WTC11 (cell line): Measurements from ENCODE around the gene SLC29A4. TPM values are rescaled to one million over a fixed set of nuclear protein-coding genes. Genes with fewer than 3 reads are reported as not detected.
"Not testable (repeated sequence)": the region's sequence is repeated elsewhere in the genome, so short reads cannot be mapped to it uniquely, and the experiment has no call there.

Experiments
- ATAC-seq: fragments of 200-7000 bp; cut with Tn5 transposase; 2 replicates; pipeline ENCODE4 v1.10.0; 2021; ENCODE audit warnings: mild to moderate bottlenecking, moderate library complexity
- CTCF ChIA-PET: fragments of 300-600 bp; sonication (Branson Sonifier 250); formaldehyde crosslinking; loops from one replicate; lab custom pipeline; 2021; ENCODE audit warnings: antibody characterized with exemption; lab: Charles Lee
- POLR2A ChIA-PET: fragments of 350-600 bp; sonication (Branson Sonifier 250); formaldehyde crosslinking; loops from one replicate; lab custom pipeline; 2021; ENCODE audit warnings: antibody characterized with exemption; lab: Charles Lee
- DNase-seq: peaks from one replicate; pipeline ENCODE4 v3.0.0; 2021; ENCODE audit warnings: low spot score
- H3K27ac Mint-ChIP-seq: 2 replicates; pipeline ENCODE4 v1.8.0; 2021; ENCODE audit warnings: mixed read lengths
- H3K27me3 Mint-ChIP-seq: 2 replicates; pipeline ENCODE4 v1.8.0; 2021; ENCODE audit warnings: low read depth, mild to moderate bottlenecking, moderate library complexity, mixed read lengths
- H3K36me3 Mint-ChIP-seq: 2 replicates; pipeline ENCODE4 v1.8.0; 2021; ENCODE audit warnings: mixed read lengths
- H3K4me1 Mint-ChIP-seq: 2 replicates; pipeline ENCODE4 v1.8.0; 2022; ENCODE audit warnings: mixed read lengths
- H3K4me3 Mint-ChIP-seq: 2 replicates; pipeline ENCODE4 v1.8.0; 2021; ENCODE audit warnings: mild to moderate bottlenecking, moderate library complexity, mixed read lengths
- H3K9me3 Mint-ChIP-seq: 2 replicates; pipeline ENCODE4 v1.8.0; 2021; ENCODE audit warnings: mixed read lengths
- ARID4B ChIP-seq: sonication (generic); formaldehyde crosslinking; IDR thresholded peaks from 2 replicates; pipeline ENCODE4 v1.8.0; 2023; ENCODE audit warnings: missing genetic modification reagents, mild to moderate bottlenecking, borderline replicate concordance
- ATF1 ChIP-seq: sonication (generic); formaldehyde crosslinking; IDR thresholded peaks from 2 replicates; pipeline ENCODE4 v1.8.1; 2023; ENCODE audit warnings: mild to moderate bottlenecking, moderate library complexity, missing genetic modification reagents
- GABPB1 ChIP-seq: sonication (generic); formaldehyde crosslinking; IDR thresholded peaks from 2 replicates; pipeline ENCODE4 v1.8.1; 2023; ENCODE audit warnings: mild to moderate bottlenecking, missing genetic modification reagents
- NR3C1 ChIP-seq: sonication (generic); formaldehyde crosslinking; conservative IDR thresholded peaks from 2 replicates; pipeline ENCODE4 v1.8.1; 2023; ENCODE audit warnings: low read depth, mild to moderate bottlenecking, missing genetic modification reagents
- SOX15 ChIP-seq: fragments of 250-450 bp; sonication (Bioruptor Pico); IDR thresholded peaks from 2 replicates; pipeline ENCODE4 v1.9.0; 2021; ENCODE audit warnings: mild to moderate bottlenecking
- USF2 ChIP-seq: sonication (generic); formaldehyde crosslinking; IDR thresholded peaks from 2 replicates; pipeline ENCODE4 v1.8.1; 2023; ENCODE audit warnings: mild to moderate bottlenecking, missing genetic modification reagents, moderate library complexity
- ZNF121 ChIP-seq: sonication (generic); formaldehyde crosslinking; IDR thresholded peaks from 2 replicates; pipeline ENCODE4 v1.8.0; 2023; ENCODE audit warnings: missing genetic modification reagents
- ZNF263 ChIP-seq: sonication (generic); formaldehyde crosslinking; IDR thresholded peaks from 2 replicates; pipeline ENCODE4 v1.8.1; 2022; ENCODE audit warnings: low read depth, mild to moderate bottlenecking, moderate library complexity, missing genetic modification reagents
- total RNA-seq: library from RNA; stranded (reverse); gene quantifications from 3 replicates; pipeline ENCODE4 v1.2.3, GENCODE V29; 2021

Gene SLC29A4
- total RNA-seq, 1 experiment from 2014 or later, result 14.4 TPM

GRCh38 chr7:5278766-5279165 lies 4.0 kb upstream of the SLC29A4 start (continued):
- no peak for TF ChIP-seq NR3C1 (CRISPR knock-in tag)
- TF ChIP-seq ARID4B, result no peak
- no peak for TF ChIP-seq ZNF263 (CRISPR knock-in tag)

GRCh38 chr7:5279734-5280133 lies 3.0 kb upstream of the SLC29A4 start:
- H3K4me3 Mint-ChIP-seq, result no peak overlapping the region
- 0 out of 2 replicates have a peak, but pooled peaks cover 2% of the 10 kb centered on the region for H3K4me1 Mint-ChIP-seq
- no peaks in the 10 kb centered on the region for H3K9me3 Mint-ChIP-seq
- no peak overlapping the region for H3K27ac Mint-ChIP-seq
- CTCF ChIA-PET, result interaction anchor here (0.6 to 4.1 kb wide), 5 partner anchors 15 to 481 kb away, joined by 3 to 34 read pairs (median 4); no protein-coding TSS in a partner anchor
- TF ChIP-seq ATF1, result no peak
- TF ChIP-seq GABPB1 (CRISPR knock-in tag), result no peak
- peak; percentile 36; the same call in 1 of the 2 replicates for TF ChIP-seq USF2 (CRISPR knock-in tag)
- H3K27me3 Mint-ChIP-seq, result peaks cover 17% of the 10 kb centered on the region
- ATAC-seq (no peak), DNase-seq (no peak)
- POLR2A ChIA-PET, result interaction anchor here (0.6 kb wide), 1 partner anchor 189 kb away, joined by 3 read pairs; no protein-coding TSS in a partner anchor
- no peaks in the 10 kb centered on the region for H3K36me3 Mint-ChIP-seq

- H3K27me3 Mint-ChIP-seq, result peaks cover 19% of the 10 kb centered on the region
- H3K9me3 Mint-ChIP-seq, POLR2A ChIA-PET, H3K36me3 Mint-ChIP-seq, H3K27ac Mint-ChIP-seq, H3K4me1 Mint-ChIP-seq, DNase-seq: not testable (repeated sequence)
- H3K4me3 Mint-ChIP-seq, result peak overlapping the region; percentile 52
- CTCF ChIA-PET, result interaction anchor here (0.6 to 1.4 kb wide), 3 partner anchors 41 to 384 kb away, joined by 3 to 12 read pairs (median 3); no protein-coding TSS in a partner anchor
- ATAC-seq, result peak; percentile 7; the same call in 1 of the 2 replicates
Measured at GRCh38 chr7:5281598-5282500, 894 bp upstream of the SLC29A4 start.

GRCh38 chr7:5283421-5284303 lies 919 bp downstream of the SLC29A4 start:
- ChIA-PET POLR2A (no interaction called here), CTCF (interaction anchor here (0.6 to 2.1 kb wide), 2 partner anchors 43 to 165 kb away, joined by 3 to 68 read pairs; no protein-coding TSS in a partner anchor)
- H3K27me3 Mint-ChIP-seq, result peaks cover 19% of the 10 kb centered on the region
- ATAC-seq (peak; percentile 9), DNase-seq (peak; percentile 29)
- H3K4me1 Mint-ChIP-seq, result 0 out of 2 replicates have a peak, but pooled peaks cover 2% of the 10 kb centered on the region
- TF ChIP-seq ZNF121 (CRISPR knock-in tag), result 0 out of 2 replicates have a peak, but pooled peaks have one; percentile 11
- TF ChIP-seq SOX15, result no peak
- H3K27ac Mint-ChIP-seq, result no peak overlapping the region
- H3K36me3 Mint-ChIP-seq, result no peaks in the 10 kb centered on the region
- H3K4me3 Mint-ChIP-seq, result peak overlapping the region; percentile 45
- H3K9me3 Mint-ChIP-seq, result no peaks in the 10 kb centered on the region
